ENCODE measurements around the gene BCL2.

DNA sequence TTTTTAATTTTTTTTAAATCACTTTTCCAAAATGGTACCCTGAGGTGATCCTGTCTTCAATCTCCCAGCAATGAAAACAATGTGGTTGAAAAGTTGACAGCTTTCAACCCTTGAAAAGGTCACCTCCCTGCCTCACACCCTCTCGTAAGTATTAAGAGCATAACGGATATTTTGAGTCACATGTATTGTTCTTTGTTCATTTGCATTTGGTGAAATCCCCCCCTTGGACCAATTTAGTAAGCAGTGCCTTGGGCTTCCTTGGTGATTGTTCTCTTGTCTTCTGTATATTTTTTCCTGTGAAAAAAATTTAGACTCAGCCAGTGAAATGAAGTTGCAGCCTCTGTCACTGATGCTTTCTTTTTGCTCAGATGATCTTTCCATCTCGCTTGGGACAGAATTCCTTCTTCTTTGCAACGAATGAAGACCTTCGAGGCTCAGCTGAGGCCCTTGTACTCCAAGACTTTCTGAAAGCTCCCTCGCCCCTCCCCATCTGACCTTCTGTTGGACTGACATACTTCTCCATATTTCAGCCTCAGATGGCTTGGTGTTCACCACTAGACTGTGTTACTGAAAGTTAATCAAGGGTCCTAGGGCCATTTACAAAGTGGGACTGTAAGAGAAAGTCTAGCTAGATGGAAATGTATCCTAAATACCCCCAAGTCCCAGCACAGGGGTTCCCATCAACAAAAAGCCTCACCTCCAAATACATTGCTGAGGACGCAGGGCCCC is 158.4 kb downstream of the BCL2 start:
- TF ChIP-seq, protein P1, sequence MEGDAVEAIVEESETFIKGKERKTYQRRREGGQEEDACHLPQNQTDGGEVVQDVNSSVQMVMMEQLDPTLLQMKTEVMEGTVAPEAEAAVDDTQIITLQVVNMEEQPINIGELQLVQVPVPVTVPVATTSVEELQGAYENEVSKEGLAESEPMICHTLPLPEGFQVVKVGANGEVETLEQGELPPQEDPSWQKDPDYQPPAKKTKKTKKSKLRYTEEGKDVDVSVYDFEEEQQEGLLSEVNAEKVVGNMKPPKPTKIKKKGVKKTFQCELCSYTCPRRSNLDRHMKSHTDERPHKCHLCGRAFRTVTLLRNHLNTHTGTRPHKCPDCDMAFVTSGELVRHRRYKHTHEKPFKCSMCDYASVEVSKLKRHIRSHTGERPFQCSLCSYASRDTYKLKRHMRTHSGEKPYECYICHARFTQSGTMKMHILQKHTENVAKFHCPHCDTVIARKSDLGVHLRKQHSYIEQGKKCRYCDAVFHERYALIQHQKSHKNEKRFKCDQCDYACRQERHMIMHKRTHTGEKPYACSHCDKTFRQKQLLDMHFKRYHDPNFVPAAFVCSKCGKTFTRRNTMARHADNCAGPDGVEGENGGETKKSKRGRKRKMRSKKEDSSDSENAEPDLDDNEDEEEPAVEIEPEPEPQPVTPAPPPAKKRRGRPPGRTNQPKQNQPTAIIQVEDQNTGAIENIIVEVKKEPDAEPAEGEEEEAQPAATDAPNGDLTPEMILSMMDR (IDR thresholded peaks at IDR 0.05; ENCODE audit: borderline replicate concordance, extremely low read depth, low read length, poor library complexity, severe bottlenecking), result no peak
- no peak for TF ChIP-seq EZH2 (IDR thresholded peaks at IDR 0.05; ENCODE audit: borderline replicate concordance, low read depth, low read length, severe bottlenecking)
